Astrocyte (in vitro differentiated cells and primary cell): ENCODE data around the gene SPDEF. TPM values are rescaled to one million over a fixed set of nuclear protein-coding genes. Genes with fewer than 3 reads are reported as not detected.

Source experiments
- DNase-seq: peaks from one replicate; pipeline ENCODE4 v3.0.0-alpha.2; 2010; ENCODE audit warnings: low read depth
- FAIRE-seq: peaks from 2 replicates; lab custom pipeline; 2011; peaks lifted over from hg19 to GRCh38; lab: Jason Lieb, UNC
- H2AFZ ChIP-seq: 2 replicates; pipeline ENCODE4 v1.6.0; 2012; ENCODE audit warnings: low read depth, low read length, inconsistent platforms
- H3K27ac ChIP-seq: 2 replicates; pipeline ENCODE4 v1.5.1; 2011; ENCODE audit warnings: low read depth, low read length, inconsistent platforms
- H3K27me3 ChIP-seq: 2 replicates; pipeline ENCODE4 v1.6.0; 2011; ENCODE audit warnings: low read length, inconsistent platforms; ENCODE audit not compliant: insufficient read depth
- H3K36me3 ChIP-seq: 2 replicates; pipeline ENCODE4 v1.5.1; 2011; ENCODE audit warnings: low read length, inconsistent platforms; ENCODE audit not compliant: insufficient read depth
- H3K4me1 ChIP-seq: 2 replicates; pipeline ENCODE4 v1.5.1; 2011; ENCODE audit warnings: low read length, inconsistent platforms; ENCODE audit not compliant: insufficient read depth
- H3K4me2 ChIP-seq: 2 replicates; pipeline ENCODE4 v1.6.0; 2012; ENCODE audit warnings: low read length, inconsistent platforms
- H3K4me3 ChIP-seq: 2 replicates; pipeline ENCODE4 v1.5.1; 2011; ENCODE audit warnings: low read depth, mild to moderate bottlenecking, low read length, inconsistent platforms; ENCODE audit not compliant: insufficient read depth
- H3K79me2 ChIP-seq: 2 replicates; pipeline ENCODE4 v1.6.0; 2012; ENCODE audit warnings: mild to moderate bottlenecking, low read length, inconsistent platforms; ENCODE audit not compliant: insufficient read depth
- H3K9ac ChIP-seq: 2 replicates; pipeline ENCODE4 v1.6.0; 2012; ENCODE audit warnings: mild to moderate bottlenecking, low read length, inconsistent platforms
- H3K9me3 ChIP-seq: 2 replicates; pipeline ENCODE4 v1.5.1; 2012; ENCODE audit warnings: low read depth, mild to moderate bottlenecking, low read length, inconsistent platforms; ENCODE audit not compliant: insufficient read depth
- H4K20me1 ChIP-seq: 2 replicates; pipeline ENCODE4 v1.6.0; 2012; ENCODE audit warnings: low read length, inconsistent platforms; ENCODE audit not compliant: insufficient read depth
- H3K27ac Mint-ChIP-seq: one replicate; pipeline ENCODE4 v1.8.0; 2021; ENCODE audit warnings: mild to moderate bottlenecking, mixed read lengths; ENCODE audit not compliant: unreplicated experiment
- H3K27me3 Mint-ChIP-seq: one replicate; pipeline ENCODE4 v1.8.0; 2021; ENCODE audit warnings: low read depth, mixed read lengths; ENCODE audit not compliant: unreplicated experiment
- H3K36me3 Mint-ChIP-seq: one replicate; pipeline ENCODE4 v1.8.0; 2021; ENCODE audit warnings: low read depth, mixed read lengths; ENCODE audit not compliant: unreplicated experiment
- H3K4me1 Mint-ChIP-seq: one replicate; pipeline ENCODE4 v1.8.0; 2021; ENCODE audit warnings: low read depth, mixed read lengths; ENCODE audit not compliant: unreplicated experiment
- H3K4me3 Mint-ChIP-seq: one replicate; pipeline ENCODE4 v1.8.0; 2021; ENCODE audit warnings: mild to moderate bottlenecking, moderate library complexity, mixed read lengths; ENCODE audit not compliant: unreplicated experiment
- H3K9me3 Mint-ChIP-seq: one replicate; pipeline ENCODE4 v1.8.0; 2021; ENCODE audit warnings: mild to moderate bottlenecking, mixed read lengths; ENCODE audit not compliant: unreplicated experiment
- EZH2 ChIP-seq: IDR thresholded peaks from 2 replicates; pipeline ENCODE4 v1.6.1; 2012; ENCODE audit warnings: mild to moderate bottlenecking, low read length, inconsistent platforms; ENCODE audit not compliant: insufficient read depth
- total RNA-seq: library from RNA; stranded (reverse); gene quantifications from 2 replicates; pipeline ENCODE4 v1.2.1, GENCODE V29; 2021
- TF ChIP-seq, protein P1 (sequence below): IDR thresholded peaks from 2 replicates; pipeline ENCODE4 v1.5.1; 2011; ENCODE audit warnings: low read depth, mild to moderate bottlenecking, inconsistent platforms, low read length, moderate library complexity; ENCODE audit not compliant: insufficient read depth

The SPDEF gene
- total RNA-seq, 1 donor from 2014 or later, result 0.16 TPM

GRCh38 chr6:34536959-34537848 lies 18.9 kb downstream of the SPDEF start:
- no peaks in the 10 kb centered on the region for H3K36me3 Mint-ChIP-seq
- no peaks in the 10 kb centered on the region for H3K36me3 ChIP-seq
- no peak overlapping the region for H3K9ac ChIP-seq
- no peak overlapping the region for H3K4me3 Mint-ChIP-seq
- peaks cover 29% of the 10 kb centered on the region for H3K27me3 Mint-ChIP-seq
- peak overlapping the region; percentile 63 for H3K27ac Mint-ChIP-seq
- H4K20me1 ChIP-seq, result no peaks in the 10 kb centered on the region
- no peaks in the 10 kb centered on the region for H3K79me2 ChIP-seq
- no peaks in the 10 kb centered on the region for H3K9me3 Mint-ChIP-seq
- H3K4me3 ChIP-seq, result no peak overlapping the region
- H3K4me1 ChIP-seq, result no peaks in the 10 kb centered on the region
- TF ChIP-seq EZH2, result no peak
- TF ChIP-seq, protein P1, sequence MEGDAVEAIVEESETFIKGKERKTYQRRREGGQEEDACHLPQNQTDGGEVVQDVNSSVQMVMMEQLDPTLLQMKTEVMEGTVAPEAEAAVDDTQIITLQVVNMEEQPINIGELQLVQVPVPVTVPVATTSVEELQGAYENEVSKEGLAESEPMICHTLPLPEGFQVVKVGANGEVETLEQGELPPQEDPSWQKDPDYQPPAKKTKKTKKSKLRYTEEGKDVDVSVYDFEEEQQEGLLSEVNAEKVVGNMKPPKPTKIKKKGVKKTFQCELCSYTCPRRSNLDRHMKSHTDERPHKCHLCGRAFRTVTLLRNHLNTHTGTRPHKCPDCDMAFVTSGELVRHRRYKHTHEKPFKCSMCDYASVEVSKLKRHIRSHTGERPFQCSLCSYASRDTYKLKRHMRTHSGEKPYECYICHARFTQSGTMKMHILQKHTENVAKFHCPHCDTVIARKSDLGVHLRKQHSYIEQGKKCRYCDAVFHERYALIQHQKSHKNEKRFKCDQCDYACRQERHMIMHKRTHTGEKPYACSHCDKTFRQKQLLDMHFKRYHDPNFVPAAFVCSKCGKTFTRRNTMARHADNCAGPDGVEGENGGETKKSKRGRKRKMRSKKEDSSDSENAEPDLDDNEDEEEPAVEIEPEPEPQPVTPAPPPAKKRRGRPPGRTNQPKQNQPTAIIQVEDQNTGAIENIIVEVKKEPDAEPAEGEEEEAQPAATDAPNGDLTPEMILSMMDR, result no peak
- H3K4me2 ChIP-seq, result no peak overlapping the region
- H3K9me3 ChIP-seq, result no peaks in the 10 kb centered on the region
- no peaks in the 10 kb centered on the region for H3K4me1 Mint-ChIP-seq
- H3K27me3 ChIP-seq, result no peaks in the 10 kb centered on the region
- H2AFZ ChIP-seq, result no peak overlapping the region
- H3K27ac ChIP-seq, result no peak overlapping the region
- FAIRE-seq (no peak), DNase-seq (no peak)

DNA sequence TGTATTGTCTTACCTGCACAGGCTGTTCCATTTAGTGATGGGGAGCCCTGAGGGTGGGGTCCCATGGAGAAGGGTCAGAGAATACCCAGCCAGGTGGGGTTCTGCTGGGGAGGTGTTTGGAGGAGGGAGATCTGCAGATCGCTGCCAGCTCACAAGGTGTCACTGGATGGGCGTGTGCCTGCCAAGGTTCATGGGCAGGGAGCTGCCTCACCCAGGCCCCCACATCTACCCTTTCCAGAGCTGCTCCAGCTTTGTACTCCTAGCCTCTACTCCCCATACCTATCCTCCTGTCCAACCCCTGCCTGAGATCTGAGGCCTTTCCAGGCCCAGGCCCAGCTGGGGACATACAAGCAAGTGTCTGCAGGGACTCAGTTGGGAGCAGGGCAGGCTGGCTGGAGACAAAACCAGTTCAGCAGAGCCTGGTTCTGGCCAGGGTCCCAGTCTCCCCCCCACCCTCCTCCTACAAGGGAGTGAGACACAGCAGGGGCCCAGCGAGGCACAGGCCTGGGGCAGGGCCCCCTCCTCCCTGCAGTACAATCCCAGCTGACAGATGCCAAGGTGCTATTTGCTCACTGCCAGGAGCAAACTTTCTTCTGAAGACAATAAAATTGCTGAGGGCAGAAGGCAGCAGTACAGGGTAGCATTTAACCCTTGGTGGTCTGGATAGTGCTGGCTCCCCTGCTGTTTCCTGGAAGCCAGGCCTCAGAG lies 19.7 kb downstream of the SPDEF start:
- H3K4me1 Mint-ChIP-seq, result no peaks in the 10 kb centered on the region

More for the DNA sequence above, 19.7 kb downstream of the SPDEF start:
- DNase-seq (no peak), FAIRE-seq (no peak)
- Histone ChIP-seq H3K4me3 (no peak overlapping the region), H3K9ac (no peak overlapping the region), H3K27me3 (no peaks in the 10 kb centered on the region), H3K36me3 (no peaks in the 10 kb centered on the region), H2AFZ (no peak overlapping the region), H3K27ac (no peak overlapping the region), H3K4me2 (no peak overlapping the region), H3K9me3 (no peaks in the 10 kb centered on the region), H3K79me2 (no peaks in the 10 kb centered on the region), H3K4me1 (no peaks in the 10 kb centered on the region), H4K20me1 (no peaks in the 10 kb centered on the region)
- Mint-ChIP-seq H3K27me3 (peaks cover 29% of the 10 kb centered on the region), H3K36me3 (no peaks in the 10 kb centered on the region), H3K9me3 (no peaks in the 10 kb centered on the region), H3K27ac (no peak overlapping the region), H3K4me3 (no peak overlapping the region)
- TF ChIP-seq, protein P1, result no peak
- no peak for TF ChIP-seq EZH2
